ENCODE results near the gene FAM9C.

Gene FAM9C

GRCh38 chrX:13001961-13002671 lies 42.3 kb downstream of the FAM9C start:
- no peak for DNase-seq

GRCh38 chrX:13001097-13001496 lies 43.3 kb downstream of the FAM9C start:
- no peak for DNase-seq

GRCh38 chrX:13000301-13000811 lies 44.1 kb downstream of the FAM9C start:
- DNase-seq = no peak

- DNase-seq = no peak
Observed at GRCh38 chrX:12999422-12999821, 45.0 kb downstream of the FAM9C start.

GRCh38 chrX:12997906-12998687 lies 46.3 kb downstream of the FAM9C start:
- no peak for DNase-seq

GRCh38 chrX:12996934-12997435 lies 47.4 kb downstream of the FAM9C start:
- no peak for DNase-seq

- DNase-seq = no peak
Observed at GRCh38 chrX:12994321-12994720, 50.1 kb downstream of the FAM9C start.

GRCh38 chrX:12993826-12994225 lies 50.6 kb downstream of the FAM9C start:
- DNase-seq = no peak

GRCh38 chrX:12992544-12993118 lies 51.8 kb downstream of the FAM9C start:
- DNase-seq = no peak

GRCh38 chrX:12991575-12991974 lies 52.8 kb downstream of the FAM9C start:
- no peak for DNase-seq

- DNase-seq = no peak
Observed at GRCh38 chrX:12989461-12989860, 55.0 kb downstream of the FAM9C start.

- DNase-seq = no peak
Observed at GRCh38 chrX:12988797-12989196, 55.6 kb downstream of the FAM9C start.

GRCh38 chrX:12987900-12988594 lies 56.4 kb downstream of the FAM9C start:
- no peak for DNase-seq

GRCh38 chrX:12987340-12987739 lies 57.1 kb downstream of the FAM9C start:
- DNase-seq = no peak

GRCh38 chrX:12986886-12987285 lies 57.5 kb downstream of the FAM9C start:
- DNase-seq = no peak

GRCh38 chrX:12986164-12986779 lies 58.1 kb downstream of the FAM9C start:
- no peak for DNase-seq
